Measurements from ENCODE around the gene SPTY2D1.

The SPTY2D1 gene

DNA sequence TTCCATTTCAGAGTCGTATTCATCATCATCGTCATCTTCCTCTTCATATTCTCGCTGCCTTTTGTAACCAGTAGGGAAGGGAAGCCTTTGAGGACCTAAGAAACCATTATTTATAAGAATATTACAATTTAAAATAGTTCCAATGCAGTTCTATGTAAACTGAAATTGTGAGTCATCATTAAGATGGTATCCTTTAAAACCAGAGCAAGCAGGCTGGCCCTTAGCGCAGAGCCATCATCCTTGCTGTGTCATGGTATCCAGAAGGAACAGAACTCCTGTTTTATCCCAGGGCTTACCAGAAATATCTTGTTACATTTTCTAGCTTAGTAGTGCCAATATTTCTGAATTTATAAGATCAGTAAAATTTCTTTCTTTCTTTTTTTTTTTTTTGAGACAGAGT lies 21.7 kb downstream of the SPTY2D1 start:
- Histone ChIP-seq H3K4me1 (ENCODE audit: insufficient read depth, poor library complexity, severe bottlenecking) (no peaks in the 10 kb centered on the region), H3K36me3 (ENCODE audit: low read depth) (peaks cover 65% of the 10 kb centered on the region), H3K27ac (ENCODE audit: poor library complexity, severe bottlenecking) (no peak overlapping the region), H3K4me3 (ENCODE audit: severe bottlenecking) (no peak overlapping the region), H3K27me3 (ENCODE audit: insufficient read depth, poor library complexity, severe bottlenecking) (no peaks in the 10 kb centered on the region), H3K9me3 (ENCODE audit: severe bottlenecking) (no peaks in the 10 kb centered on the region)
- TF ChIP-seq, protein P1, sequence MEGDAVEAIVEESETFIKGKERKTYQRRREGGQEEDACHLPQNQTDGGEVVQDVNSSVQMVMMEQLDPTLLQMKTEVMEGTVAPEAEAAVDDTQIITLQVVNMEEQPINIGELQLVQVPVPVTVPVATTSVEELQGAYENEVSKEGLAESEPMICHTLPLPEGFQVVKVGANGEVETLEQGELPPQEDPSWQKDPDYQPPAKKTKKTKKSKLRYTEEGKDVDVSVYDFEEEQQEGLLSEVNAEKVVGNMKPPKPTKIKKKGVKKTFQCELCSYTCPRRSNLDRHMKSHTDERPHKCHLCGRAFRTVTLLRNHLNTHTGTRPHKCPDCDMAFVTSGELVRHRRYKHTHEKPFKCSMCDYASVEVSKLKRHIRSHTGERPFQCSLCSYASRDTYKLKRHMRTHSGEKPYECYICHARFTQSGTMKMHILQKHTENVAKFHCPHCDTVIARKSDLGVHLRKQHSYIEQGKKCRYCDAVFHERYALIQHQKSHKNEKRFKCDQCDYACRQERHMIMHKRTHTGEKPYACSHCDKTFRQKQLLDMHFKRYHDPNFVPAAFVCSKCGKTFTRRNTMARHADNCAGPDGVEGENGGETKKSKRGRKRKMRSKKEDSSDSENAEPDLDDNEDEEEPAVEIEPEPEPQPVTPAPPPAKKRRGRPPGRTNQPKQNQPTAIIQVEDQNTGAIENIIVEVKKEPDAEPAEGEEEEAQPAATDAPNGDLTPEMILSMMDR (IDR thresholded peaks at IDR 0.05; ENCODE audit: poor library complexity, severe bottlenecking), result no peak
- DNase-seq (ENCODE audit: low spot score) (no peak), ATAC-seq (ENCODE audit: low read depth) (no peak)

DNA sequence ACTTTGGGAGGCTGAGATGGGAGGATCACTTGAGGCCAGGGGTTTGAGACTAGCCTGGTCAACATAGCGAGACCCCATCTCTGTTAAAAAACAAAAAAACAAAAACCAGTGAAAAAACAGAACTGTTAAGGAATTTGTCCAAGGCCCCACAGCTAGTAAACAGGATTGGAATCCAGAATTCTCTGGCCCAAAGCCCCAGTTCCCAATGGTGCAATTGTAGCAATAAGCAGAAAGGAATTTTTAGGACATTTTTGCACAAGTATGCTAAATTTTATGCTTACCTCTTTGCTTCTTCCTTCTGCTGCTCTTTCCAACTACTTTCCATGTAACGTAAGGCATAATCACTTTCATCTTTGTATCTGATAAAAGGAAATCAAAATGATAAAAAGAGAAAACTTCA lies 22.9 kb downstream of the SPTY2D1 start:
- Histone ChIP-seq H3K4me1 (ENCODE audit: insufficient read depth, poor library complexity, severe bottlenecking) (no peaks in the 10 kb centered on the region), H3K9me3 (ENCODE audit: severe bottlenecking) (no peaks in the 10 kb centered on the region), H3K27me3 (ENCODE audit: insufficient read depth, poor library complexity, severe bottlenecking) (no peaks in the 10 kb centered on the region), H3K4me3 (ENCODE audit: severe bottlenecking) (no peak overlapping the region), H3K27ac (ENCODE audit: poor library complexity, severe bottlenecking) (no peak overlapping the region), H3K36me3 (ENCODE audit: low read depth) (peaks cover 62% of the 10 kb centered on the region)
- DNase-seq (ENCODE audit: low spot score) (no peak), ATAC-seq (ENCODE audit: low read depth) (no peak)
- TF ChIP-seq, protein P1 (IDR thresholded peaks at IDR 0.05; ENCODE audit: poor library complexity, severe bottlenecking), result no peak

DNA sequence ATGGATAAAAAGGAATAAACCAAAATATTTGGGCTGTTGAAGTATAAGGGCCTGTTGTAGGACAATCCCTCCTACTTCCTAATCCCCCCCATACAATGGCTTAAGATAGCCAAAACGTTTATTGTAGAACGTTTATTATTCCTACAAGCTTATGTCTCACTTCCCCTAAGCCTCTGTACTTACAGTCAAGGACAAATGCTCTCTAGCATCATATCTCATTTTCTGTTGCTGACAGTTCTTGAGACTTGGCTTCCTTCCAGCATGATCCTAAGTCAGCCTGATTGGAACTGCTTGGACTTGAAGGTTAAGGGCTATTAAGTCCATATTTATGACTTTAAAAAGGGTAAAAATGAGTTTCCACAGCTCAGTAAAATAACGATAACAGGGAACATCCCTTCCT lies 25.8 kb downstream of the SPTY2D1 start:
- TF ChIP-seq, protein P1 (IDR thresholded peaks at IDR 0.05; ENCODE audit: poor library complexity, severe bottlenecking), result no peak
- Histone ChIP-seq H3K27me3 (ENCODE audit: insufficient read depth, poor library complexity, severe bottlenecking) (no peaks in the 10 kb centered on the region), H3K36me3 (ENCODE audit: low read depth) (peaks cover 50% of the 10 kb centered on the region), H3K4me3 (ENCODE audit: severe bottlenecking) (no peak overlapping the region), H3K9me3 (ENCODE audit: severe bottlenecking) (no peaks in the 10 kb centered on the region), H3K4me1 (ENCODE audit: insufficient read depth, poor library complexity, severe bottlenecking) (no peaks in the 10 kb centered on the region), H3K27ac (ENCODE audit: poor library complexity, severe bottlenecking) (no peak overlapping the region)
- DNase-seq (ENCODE audit: low spot score), result no peak
- no peak for ATAC-seq (ENCODE audit: low read depth)

DNA sequence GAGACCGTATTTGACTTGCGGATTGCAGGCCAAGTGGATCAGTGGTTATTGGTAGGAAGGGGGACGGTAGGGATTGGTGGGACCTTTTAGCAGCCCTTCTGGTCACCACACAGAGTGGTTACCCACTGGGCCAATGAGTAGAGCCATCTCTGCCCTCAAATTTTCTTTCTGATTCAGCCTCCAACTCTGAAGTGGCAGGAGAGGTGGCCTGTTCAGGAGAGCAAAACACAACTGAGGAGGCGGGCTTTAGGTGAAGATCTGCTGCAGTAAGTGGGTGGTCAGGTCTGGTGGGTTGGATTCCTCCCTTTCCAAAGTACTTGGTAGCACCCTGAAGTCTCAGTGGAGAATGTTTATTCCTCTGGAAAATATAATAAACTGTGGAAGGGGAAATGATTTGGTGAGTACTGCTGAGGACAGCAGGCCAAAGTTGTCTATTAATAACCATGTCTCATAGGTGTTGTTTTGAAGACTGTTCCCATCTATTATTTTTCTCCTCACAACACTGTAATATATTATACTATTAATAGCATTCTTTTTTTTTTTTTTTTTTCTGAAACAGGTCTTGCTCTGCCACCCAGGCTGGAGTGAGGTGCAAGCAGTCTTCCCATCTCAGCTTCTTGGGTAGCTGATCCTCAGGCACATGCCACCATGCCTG lies 33.1 kb downstream of the SPTY2D1 start:
- no peaks in the 10 kb centered on the region for H3K4me1 ChIP-seq (ENCODE audit: insufficient read depth, poor library complexity, severe bottlenecking)
- H3K4me3 ChIP-seq (ENCODE audit: severe bottlenecking), result no peak overlapping the region
- TF ChIP-seq, protein P1 (IDR thresholded peaks at IDR 0.05; ENCODE audit: poor library complexity, severe bottlenecking), result no peak
- DNase-seq (ENCODE audit: low spot score), result no peak
- H3K27me3 ChIP-seq (ENCODE audit: insufficient read depth, poor library complexity, severe bottlenecking), result no peaks in the 10 kb centered on the region
- peaks cover 7% of the 10 kb centered on the region; the same call in 1 of the 2 replicates for H3K36me3 ChIP-seq (ENCODE audit: low read depth)
- ATAC-seq (ENCODE audit: low read depth), result no peak
- H3K27ac ChIP-seq (ENCODE audit: poor library complexity, severe bottlenecking), result no peak overlapping the region
- no peaks in the 10 kb centered on the region for H3K9me3 ChIP-seq (ENCODE audit: severe bottlenecking)

DNA sequence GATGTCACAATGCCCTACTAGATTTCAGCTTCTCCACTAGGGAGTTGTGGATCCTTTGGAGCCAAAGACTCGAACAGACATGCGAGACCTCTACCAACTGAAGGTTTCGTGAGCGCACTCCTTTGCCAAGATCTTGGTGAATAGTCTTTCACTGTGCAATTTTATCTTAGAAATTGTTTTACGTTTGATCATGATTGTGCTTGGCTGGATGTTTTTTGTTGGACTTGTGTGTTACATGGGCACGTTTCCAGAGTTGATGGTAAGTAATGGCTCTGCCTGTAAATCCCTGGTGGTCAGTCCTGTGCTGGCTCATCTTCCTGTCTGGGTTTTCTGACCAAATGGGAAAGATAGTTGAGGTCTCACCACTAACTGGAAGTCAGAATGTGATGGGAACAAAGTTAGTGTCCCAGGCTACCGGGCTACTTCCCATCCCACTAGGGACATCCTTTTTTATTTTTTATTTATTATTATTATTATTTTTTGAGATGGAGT lies 34.4 kb downstream of the SPTY2D1 start, which contains the start of gene MISFA:
Gene MISFA, plus strand, starts transcription at position 51 of the 492 bp plus-strand sequence. Its CDS starts 140 bp downstream, at position 191.
- TF ChIP-seq, protein P1 (IDR thresholded peaks at IDR 0.05; ENCODE audit: poor library complexity, severe bottlenecking), result no peak
- no peak for ATAC-seq (ENCODE audit: low read depth)

More for the DNA sequence above, 34.4 kb downstream of the SPTY2D1 start, which contains the start of gene MISFA:
- peaks cover 11% of the 10 kb centered on the region for H3K4me1 ChIP-seq (ENCODE audit: insufficient read depth, poor library complexity, severe bottlenecking)
- H3K4me3 ChIP-seq (ENCODE audit: severe bottlenecking), result no peak within 1 kb of the TSS
- H3K9me3 ChIP-seq (ENCODE audit: severe bottlenecking), result no peaks in the 10 kb centered on the region
- H3K27ac ChIP-seq (ENCODE audit: poor library complexity, severe bottlenecking), result no peak within 1 kb of the TSS
- H3K36me3 ChIP-seq (ENCODE audit: low read depth), result peaks cover 9% of the 10 kb centered on the region; the same call in 1 of the 2 replicates
- no peaks in the 10 kb centered on the region for H3K27me3 ChIP-seq (ENCODE audit: insufficient read depth, poor library complexity, severe bottlenecking)
- no peak for DNase-seq (ENCODE audit: low spot score)
